Posterior vena cava (tissue), 2 donors: Measurements from ENCODE around the gene JADE1. TPM values are rescaled to one million over a fixed set of nuclear protein-coding genes. Genes with fewer than 3 reads are reported as not detected.
A peak's percentile ranks its signal among the peaks of the same experiment; 100 is the strongest.

Experiments
- DNase-seq: peaks from one replicate; pipeline ENCODE4 v3.0.0-alpha.2; 2020; ENCODE audit warnings: low spot score
- intact Hi-C, 2 donors: fragments of 100-400 bp; cut with DNase I; formaldehyde crosslinking; loops; one replicate each; pipeline versions ENCODE4 v1.14.1 to v1.14.2; 2022 to 2023
- total RNA-seq, 2 donors: library from RNA; stranded (reverse); fragmentation: NEBNext Ultra II Directional; extraction: Animal tissue kit (Norgen Biotek cat#: 25700); gene quantifications; one replicate each; pipeline ENCODE4 v1.2.1, GENCODE V29; 2021
- donor health status: DM: yes; HTN: yes; CAD: no.
- donor health status: DM: yes; HTN: yes; CAD: no.

JADE1 gene
- total RNA-seq, 2 donors from 2014 or later = 36.6 to 46.1 TPM

- intact Hi-C loops = loop anchor here (10.0 kb wide), 2 partner anchors 138 to 148 kb away; no protein-coding TSS in a partner anchor
- no peak for DNase-seq
These were observed 6.5 kb upstream of the JADE1 start for GRCh38 chr4:128802680-128803628.

GRCh38 chr4:128803783-128804182 lies 5.7 kb upstream of the JADE1 start:
- intact Hi-C loops = loop anchor here (10.0 kb wide), 2 partner anchors 139 to 149 kb away; no protein-coding TSS in a partner anchor
- no peak for DNase-seq

GRCh38 chr4:128810331-128810870 lies 901 bp downstream of the JADE1 start:
- intact Hi-C loops = loop anchor here (5.0 to 10.0 kb wide), 4 partner anchors 236 to 356 kb away; no protein-coding TSS in a partner anchor
- DNase-seq = peak; percentile 72

- DNase-seq = peak; percentile 91
- intact Hi-C loops = loop anchor here (5.0 to 10.0 kb wide), 4 partner anchors 236 to 356 kb away; no protein-coding TSS in a partner anchor
These were observed 1.5 kb downstream of the JADE1 start for GRCh38 chr4:128810871-128811570.

GRCh38 chr4:128811571-128812441 lies 2.3 kb downstream of the JADE1 start:
- intact Hi-C loops = loop anchor here (5.0 to 10.0 kb wide), 4 partner anchors 237 to 357 kb away; no protein-coding TSS in a partner anchor
- peak; percentile 97 for DNase-seq

GRCh38 chr4:128812442-128813235 lies 3.1 kb downstream of the JADE1 start:
- DNase-seq = no peak
- intact Hi-C loops = loop anchor here (5.0 to 10.0 kb wide), 4 partner anchors 238 to 358 kb away; no protein-coding TSS in a partner anchor

- intact Hi-C loops = loop anchor here (5.0 to 10.0 kb wide), 4 partner anchors 239 to 359 kb away; no protein-coding TSS in a partner anchor
- no peak for DNase-seq
These were observed 4.5 kb downstream of the JADE1 start for GRCh38 chr4:128813965-128814364.

GRCh38 chr4:128818442-128818841 lies 8.9 kb downstream of the JADE1 start:
- intact Hi-C loops = loop anchor here (10.0 kb wide), 3 partner anchors 244 to 364 kb away; no protein-coding TSS in a partner anchor
- DNase-seq = no peak

- no peak for DNase-seq
- intact Hi-C loops = loop anchor here (10.0 kb wide), 3 partner anchors 244 to 364 kb away; no protein-coding TSS in a partner anchor
These were observed 9.7 kb downstream of the JADE1 start for GRCh38 chr4:128819082-128819742.

- DNase-seq = no peak
- intact Hi-C loops = no loop called here
These were observed 11.2 kb downstream of the JADE1 start for GRCh38 chr4:128820671-128821070.

- no peak for DNase-seq
- intact Hi-C loops = no loop called here
These were observed 11.7 kb downstream of the JADE1 start for GRCh38 chr4:128821151-128821550.

- intact Hi-C loops = no loop called here
- DNase-seq = no peak
These were observed 13.6 kb downstream of the JADE1 start for GRCh38 chr4:128823025-128823661.

GRCh38 chr4:128825226-128825625 lies 15.7 kb downstream of the JADE1 start:
- intact Hi-C loops = no loop called here
- no peak for DNase-seq

GRCh38 chr4:128827296-128827695 lies 17.8 kb downstream of the JADE1 start:
- intact Hi-C loops = no loop called here
- DNase-seq = no peak

GRCh38 chr4:128830906-128831503 lies 21.5 kb downstream of the JADE1 start:
- intact Hi-C loops = no loop called here

GRCh38 chr4:128831531-128832242 lies 22.2 kb downstream of the JADE1 start:
- intact Hi-C loops = no loop called here
- DNase-seq = no peak

More at GRCh38 chr4:128830906-128831503, 21.5 kb downstream of the JADE1 start:
- no peak for DNase-seq
